GM23338 (cell line): ENCODE data around the gene MFSD6L. TPM values are rescaled to one million over a fixed set of nuclear protein-coding genes. Genes with fewer than 3 reads are reported as not detected.

Source experiments
- ATAC-seq: fragments of 200-7000 bp; cut with Tn5 transposase; 3 replicates; pipeline ENCODE4 v1.9.1; 2020
- DNase-seq: peaks from one replicate; pipeline ENCODE4 v3.0.0-alpha.2; 2015; ENCODE audit warnings: low spot score
- H2AFZ ChIP-seq: fragments of 200-600 bp; sonication (generic); 2 replicates; pipeline ENCODE4 v1.8.0; 2016; ENCODE audit warnings: antibody characterized with exemption, mild to moderate bottlenecking, moderate library complexity
- H3F3A ChIP-seq: fragments of 200-600 bp; sonication (generic); replicated peaks from 2 replicates; pipeline ENCODE4 v1.8.0; 2017; ENCODE audit warnings: antibody characterized with exemption, mixed run types, low read depth
- H3K27ac ChIP-seq: fragments of 200-600 bp; sonication (generic); 2 replicates; pipeline ENCODE4 v1.6.1; 2016; ENCODE audit warnings: low read depth
- H3K27me3 ChIP-seq: fragments of 200-600 bp; sonication (generic); 2 replicates; pipeline ENCODE4 v1.8.0; 2016; ENCODE audit warnings: mild to moderate bottlenecking, mixed run types, moderate library complexity; ENCODE audit not compliant: insufficient read depth
- H3K36me3 ChIP-seq: fragments of 200-600 bp; sonication (generic); 2 replicates; pipeline ENCODE4 v1.8.0; 2016; ENCODE audit warnings: mild to moderate bottlenecking; ENCODE audit not compliant: insufficient read depth
- H3K4me1 ChIP-seq: fragments of 200-600 bp; sonication (generic); 2 replicates; pipeline ENCODE4 v1.8.0; 2016; ENCODE audit warnings: mild to moderate bottlenecking, moderate library complexity; ENCODE audit not compliant: insufficient read depth
- H3K4me2 ChIP-seq: fragments of 200-600 bp; sonication (generic); 2 replicates; pipeline ENCODE4 v1.7.1; 2017; ENCODE audit warnings: mixed run types
- H3K4me3 ChIP-seq: fragments of 200-600 bp; sonication (generic); 2 replicates; pipeline ENCODE4 v1.6.1; 2016; ENCODE audit warnings: mixed run types
- H3K79me2 ChIP-seq: fragments of 200-600 bp; sonication (generic); replicated peaks from 2 replicates; pipeline ENCODE4 v1.8.0; 2017; ENCODE audit warnings: mild to moderate bottlenecking; ENCODE audit not compliant: insufficient read depth
- H3K9me2 ChIP-seq: fragments of 200-600 bp; sonication (generic); 2 replicates; pipeline ENCODE4 v1.8.0; 2017; ENCODE audit not compliant: insufficient read depth
- H4K20me1 ChIP-seq: fragments of 200-600 bp; sonication (generic); replicated peaks from 2 replicates; pipeline ENCODE4 v1.8.0; 2017; ENCODE audit warnings: mild to moderate bottlenecking; ENCODE audit not compliant: insufficient read depth
- H3K27ac Mint-ChIP-seq: 2 replicates; pipeline ENCODE4 v1.8.0; 2020; ENCODE audit warnings: inconsistent platforms, mild to moderate bottlenecking, moderate library complexity, mixed read lengths
- H3K27me3 Mint-ChIP-seq: 3 replicates; pipeline ENCODE4 v1.8.0; 2022; ENCODE audit warnings: low read depth, mild to moderate bottlenecking, moderate library complexity, mixed read lengths, inconsistent platforms; ENCODE audit not compliant: insufficient read depth, poor library complexity
- H3K36me3 Mint-ChIP-seq: 3 replicates; pipeline ENCODE4 v1.8.0; 2021; ENCODE audit warnings: low read depth, mild to moderate bottlenecking, inconsistent platforms, moderate library complexity, mixed read lengths
- H3K4me1 Mint-ChIP-seq: 3 replicates; pipeline ENCODE4 v1.8.0; 2020; ENCODE audit warnings: mild to moderate bottlenecking, inconsistent platforms, mixed read lengths
- H3K4me3 Mint-ChIP-seq: 3 replicates; pipeline ENCODE4 v1.8.0; 2021; ENCODE audit warnings: moderate library complexity, mild to moderate bottlenecking, inconsistent platforms, mixed read lengths
- H3K9me3 Mint-ChIP-seq: 3 replicates; pipeline ENCODE4 v1.8.0; 2020; ENCODE audit warnings: moderate library complexity, mild to moderate bottlenecking, inconsistent platforms, mixed read lengths
- CREB1 ChIP-seq: fragments of 250-450 bp; sonication (Bioruptor Pico); IDR thresholded peaks from 2 replicates; pipeline ENCODE4 v1.5.0; 2020; ENCODE audit warnings: low read depth, mild to moderate bottlenecking, moderate library complexity
- CTCF ChIP-seq, 2 experiments: fragments of 200-600 bp in 1 of 2; sonication (generic) in 1 of 2; conservative IDR thresholded peaks; 2 replicates each; pipeline versions ENCODE4 v1.5.1 to v1.6.1; 2016 to 2017; ENCODE audit warnings: antibody characterized with exemption in 2 of 2, low read depth in 2 of 2, mild to moderate bottlenecking in 2 of 2, moderate library complexity in 1 of 2
- EZH2 ChIP-seq: fragments of 200-600 bp; sonication (generic); IDR thresholded peaks from one replicate; pipeline ENCODE4 v1.8.0; 2017; ENCODE audit warnings: antibody characterized with exemption, mild to moderate bottlenecking, low read depth; ENCODE audit not compliant: unreplicated experiment
- EZH2phosphoT487 ChIP-seq: fragments of 200-600 bp; sonication (generic); IDR thresholded peaks from one replicate; pipeline ENCODE4 v1.8.1; 2018; ENCODE audit warnings: antibody characterized with exemption; ENCODE audit not compliant: unreplicated experiment
- JUNB ChIP-seq: IDR thresholded peaks from one replicate; pipeline ENCODE4 v1.6.1; 2016; ENCODE audit warnings: antibody characterized with exemption; ENCODE audit not compliant: unreplicated experiment
- NANOG ChIP-seq: IDR thresholded peaks from 2 replicates; pipeline ENCODE4 v1.6.1; 2016; ENCODE audit warnings: antibody characterized with exemption, borderline replicate concordance
- POLR2AphosphoS5 ChIP-seq: IDR thresholded peaks from 2 replicates; pipeline ENCODE4 v1.6.1; 2016; ENCODE audit warnings: antibody characterized with exemption, low read depth
- REST ChIP-seq: IDR thresholded peaks from one replicate; pipeline ENCODE4 v1.6.1; 2018; ENCODE audit warnings: antibody characterized with exemption; ENCODE audit not compliant: unreplicated experiment
- STAT1 ChIP-seq: IDR thresholded peaks from one replicate; pipeline ENCODE4 v1.6.1; 2016; ENCODE audit warnings: antibody characterized with exemption; ENCODE audit not compliant: unreplicated experiment
- ZNF114 ChIP-seq: fragments of 250-450 bp; sonication (Bioruptor Pico); IDR thresholded peaks from 2 replicates; pipeline ENCODE4 v1.5.0; 2020; ENCODE audit warnings: mild to moderate bottlenecking, moderate library complexity
- ZNF331 ChIP-seq: fragments of 250-450 bp; sonication (Bioruptor Pico); IDR thresholded peaks from 2 replicates; pipeline ENCODE4 v1.5.0; 2020; ENCODE audit warnings: low read depth, mild to moderate bottlenecking, moderate library complexity
- ZNF462 ChIP-seq: fragments of 250-450 bp; sonication (Bioruptor Pico); IDR thresholded peaks from 2 replicates; pipeline ENCODE4 v1.5.0; 2020; ENCODE audit warnings: mild to moderate bottlenecking, moderate library complexity
- polyA plus RNA-seq: library from polyadenylated mRNA; unstranded; fragments of >200 nt; fragmentation: Nextera tagmentation; extraction: Ambion mirVana; gene quantifications from 2 replicates; pipeline ENCODE4 v1.2.1, GENCODE V29; 2016
- total RNA-seq: library from RNA; depleted of rRNA; stranded (reverse); fragments of >200 nt; shearing (Covaris generic); gene quantifications from 2 replicates; pipeline ENCODE4 v1.2.3, GENCODE V29; 2014
- TF ChIP-seq, protein P1 (sequence below): IDR thresholded peaks from 2 replicates; pipeline ENCODE4 v1.6.1; 2016; ENCODE audit warnings: antibody characterized with exemption

Gene MFSD6L
- total and polyA plus RNA-seq, 2 experiments from 2014 or later: 0.52 to 2.8 TPM

GRCh38 chr17:8806926-8807550 lies 7.9 kb upstream of the MFSD6L start:
- Histone ChIP-seq H3F3A (no peaks in the 10 kb centered on the region), H3K4me2 (no peak overlapping the region), H3K4me3 (no peak overlapping the region), H3K36me3 (no peaks in the 10 kb centered on the region; the same call in 1 of the 2 replicates), H2AFZ (peak overlapping the region; percentile 63), H3K79me2 (no peaks in the 10 kb centered on the region), H3K9me2 (peaks cover 6% of the 10 kb centered on the region; the same call in 1 of the 2 replicates), H3K4me1 (no peaks in the 10 kb centered on the region), H3K27ac (no peak overlapping the region), H3K27me3 (no peaks in the 10 kb centered on the region), H4K20me1 (no peaks in the 10 kb centered on the region)
- peaks cover 6% of the 10 kb centered on the region for H3K27me3 Mint-ChIP-seq
- H3K9me3 Mint-ChIP-seq: peaks cover 12% of the 10 kb centered on the region
- ATAC-seq: no peak
- no peaks in the 10 kb centered on the region; the same call in 2 of the 3 replicates for H3K36me3 Mint-ChIP-seq
- H3K4me3 Mint-ChIP-seq: no peak overlapping the region
- H3K27ac Mint-ChIP-seq: no peak overlapping the region
- H3K4me1 Mint-ChIP-seq: peaks cover 12% of the 10 kb centered on the region
- TF ChIP-seq POLR2AphosphoS5: no peak
- TF ChIP-seq EZH2: no peak
- no peak for TF ChIP-seq ZNF462 (CRISPR knock-in tag)
- TF ChIP-seq CREB1 (CRISPR knock-in tag): no peak
- no peak for TF ChIP-seq NANOG
- TF ChIP-seq JUNB: no peak
- TF ChIP-seq REST: no peak
- TF ChIP-seq, protein P1, sequence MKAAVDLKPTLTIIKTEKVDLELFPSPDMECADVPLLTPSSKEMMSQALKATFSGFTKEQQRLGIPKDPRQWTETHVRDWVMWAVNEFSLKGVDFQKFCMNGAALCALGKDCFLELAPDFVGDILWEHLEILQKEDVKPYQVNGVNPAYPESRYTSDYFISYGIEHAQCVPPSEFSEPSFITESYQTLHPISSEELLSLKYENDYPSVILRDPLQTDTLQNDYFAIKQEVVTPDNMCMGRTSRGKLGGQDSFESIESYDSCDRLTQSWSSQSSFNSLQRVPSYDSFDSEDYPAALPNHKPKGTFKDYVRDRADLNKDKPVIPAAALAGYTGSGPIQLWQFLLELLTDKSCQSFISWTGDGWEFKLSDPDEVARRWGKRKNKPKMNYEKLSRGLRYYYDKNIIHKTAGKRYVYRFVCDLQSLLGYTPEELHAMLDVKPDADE: no peak
- no peak for TF ChIP-seq EZH2phosphoT487
- TF ChIP-seq CTCF (conservative IDR thresholded peaks at IDR 0.05; ENCODE audit: low read depth in 2 of 2): no peak
- TF ChIP-seq ZNF331 (CRISPR knock-in tag): no peak
- no peak for TF ChIP-seq STAT1
- no peak for TF ChIP-seq ZNF114 (CRISPR knock-in tag)
- DNase-seq: no peak
